SU-DHL-6 (cell line): Measurements from ENCODE around the gene PAPSS1.

Source experiments
- EZH2phosphoT487 ChIP-seq: fragments of 200-600 bp; sonication (generic), shearing (Covaris generic); conservative IDR thresholded peaks from 2 replicates; pipeline ENCODE4 v1.6.1; 2018; ENCODE audit warnings: mild to moderate bottlenecking, antibody characterized with exemption, low read length, moderate library complexity, mixed read lengths
- TF ChIP-seq, protein P1 (sequence below): fragments of 200-600 bp; sonication (generic); IDR thresholded peaks from one replicate; pipeline ENCODE4 v1.5.1; 2017; ENCODE audit warnings: antibody characterized with exemption, mild to moderate bottlenecking, low read length, moderate library complexity; ENCODE audit not compliant: insufficient read depth, poor library complexity, severe bottlenecking

DNA sequence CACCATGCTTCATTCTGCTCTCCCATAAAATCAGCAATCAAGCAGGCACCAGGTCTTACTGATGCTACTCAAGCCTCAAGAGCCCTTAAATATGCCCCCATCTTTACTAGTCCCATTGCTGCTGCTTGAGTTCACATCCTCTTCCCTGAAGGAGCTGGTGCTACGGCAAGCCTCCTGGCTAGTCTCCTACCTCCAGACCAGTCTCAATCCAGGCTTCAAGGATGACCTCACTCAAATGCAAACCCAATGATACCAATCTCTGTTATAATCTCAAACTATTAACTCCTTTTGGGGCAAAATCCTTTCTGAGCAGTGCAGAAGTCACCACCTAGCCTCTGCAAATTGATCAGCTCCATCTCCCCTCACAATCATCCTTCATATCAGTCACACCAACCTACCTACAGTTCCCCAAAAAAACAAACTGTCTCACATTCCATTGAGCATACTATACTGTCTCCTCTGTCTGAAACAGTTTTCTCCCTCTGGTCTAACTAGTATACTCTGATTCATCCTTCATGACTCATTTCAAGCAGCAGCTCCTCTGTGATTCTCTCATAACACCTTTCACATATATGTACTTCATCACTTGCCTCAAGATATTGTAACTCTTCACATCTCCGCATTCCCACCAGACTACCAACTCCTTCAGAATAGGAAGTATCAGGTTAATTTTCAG is 30.0 kb downstream of the PAPSS1 start:
- TF ChIP-seq, protein P1, sequence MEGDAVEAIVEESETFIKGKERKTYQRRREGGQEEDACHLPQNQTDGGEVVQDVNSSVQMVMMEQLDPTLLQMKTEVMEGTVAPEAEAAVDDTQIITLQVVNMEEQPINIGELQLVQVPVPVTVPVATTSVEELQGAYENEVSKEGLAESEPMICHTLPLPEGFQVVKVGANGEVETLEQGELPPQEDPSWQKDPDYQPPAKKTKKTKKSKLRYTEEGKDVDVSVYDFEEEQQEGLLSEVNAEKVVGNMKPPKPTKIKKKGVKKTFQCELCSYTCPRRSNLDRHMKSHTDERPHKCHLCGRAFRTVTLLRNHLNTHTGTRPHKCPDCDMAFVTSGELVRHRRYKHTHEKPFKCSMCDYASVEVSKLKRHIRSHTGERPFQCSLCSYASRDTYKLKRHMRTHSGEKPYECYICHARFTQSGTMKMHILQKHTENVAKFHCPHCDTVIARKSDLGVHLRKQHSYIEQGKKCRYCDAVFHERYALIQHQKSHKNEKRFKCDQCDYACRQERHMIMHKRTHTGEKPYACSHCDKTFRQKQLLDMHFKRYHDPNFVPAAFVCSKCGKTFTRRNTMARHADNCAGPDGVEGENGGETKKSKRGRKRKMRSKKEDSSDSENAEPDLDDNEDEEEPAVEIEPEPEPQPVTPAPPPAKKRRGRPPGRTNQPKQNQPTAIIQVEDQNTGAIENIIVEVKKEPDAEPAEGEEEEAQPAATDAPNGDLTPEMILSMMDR: no peak
- TF ChIP-seq EZH2phosphoT487: no peak
